H1 (cell line): ENCODE data around the gene CACNA1C. TPM values are rescaled to one million over a fixed set of nuclear protein-coding genes. Genes with fewer than 3 reads are reported as not detected.

Experiments
- FOSL1 ChIP-seq: IDR thresholded peaks from 2 replicates; pipeline ENCODE4 v1.6.1; 2011; ENCODE audit warnings: mild to moderate bottlenecking, low read depth, low read length, moderate library complexity; ENCODE audit not compliant: insufficient read depth
- HDAC2 ChIP-seq, 2 experiments: fragments of 300-600 bp in 1 of 2; sonication (generic) in 1 of 2; IDR thresholded peaks; 2 replicates each; pipeline ENCODE4 v1.6.1; 2011 to 2012; ENCODE audit warnings: low read depth in 2 of 2, low read length in 2 of 2, mild to moderate bottlenecking in 2 of 2, moderate library complexity in 2 of 2, borderline replicate concordance in 1 of 2, inconsistent platforms in 1 of 2
- KDM4A ChIP-seq: IDR thresholded peaks from one replicate; pipeline ENCODE4 v1.7.1; 2012; ENCODE audit warnings: low read depth, mild to moderate bottlenecking, moderate library complexity, low read length, inconsistent platforms; ENCODE audit not compliant: severe bottlenecking
- SAP30 ChIP-seq: fragments of 300-600 bp; sonication (generic); IDR thresholded peaks from 2 replicates; pipeline ENCODE4 v1.7.1; 2012; ENCODE audit warnings: low read length, moderate library complexity, mild to moderate bottlenecking, inconsistent platforms; ENCODE audit not compliant: insufficient read depth, insufficient replicate concordance
- SIN3A ChIP-seq, 2 experiments: IDR thresholded peaks in 1 of 2; conservative IDR thresholded peaks in 1 of 2; 2 replicates each; pipeline ENCODE4 v1.6.1; 2011 to 2012; ENCODE audit warnings: low read length in 2 of 2, improper control_type of control experiment in 1 of 2, low read depth in 1 of 2, mild to moderate bottlenecking in 1 of 2
- SP1 ChIP-seq: IDR thresholded peaks from 2 replicates; pipeline ENCODE4 v1.6.1; 2011; ENCODE audit warnings: low read depth, low read length
- TAF1 ChIP-seq: IDR thresholded peaks from 2 replicates; pipeline ENCODE4 v1.6.1; 2011; ENCODE audit warnings: mild to moderate bottlenecking, low read depth, low read length
- ZNF274 ChIP-seq: IDR thresholded peaks from 2 replicates; pipeline ENCODE4 v1.7.0; 2012; ENCODE audit warnings: low read length, borderline replicate concordance; ENCODE audit errors: extremely low read depth
- polyA plus RNA-seq, 7 experiments: library from polyadenylated mRNA; depleted of rRNA in 3 of 7; stranded (reverse) in 5 of 7; unstranded in 2 of 7; fragments of >200 nt in 5 of 7; fragments of 200-250 nt in 2 of 7; gene quantifications; 1 replicate in 5 of 7; 2 replicates in 1 of 7; 4 replicates in 1 of 7; pipeline versions ENCODE4 v1.2.1 to v1.2.3, GENCODE V29; 2011 to 2013; ENCODE audit warnings: missing spikeins in 2 of 7, mixed read lengths in 2 of 7
- total RNA-seq: library from RNA; stranded (reverse); fragmentation: NEBNext Ultra II Directional; extraction: Animal tissue kit (Norgen Biotek cat#: 25700); gene quantifications from 2 replicates; pipeline ENCODE4 v1.2.1, GENCODE V29; 2021
- TF ChIP-seq, protein P1 (sequence below): fragments of 300-600 bp; sonication (generic); IDR thresholded peaks from 2 replicates; pipeline ENCODE4 v1.7.1; 2012; ENCODE audit warnings: low read length, moderate library complexity, mild to moderate bottlenecking, inconsistent platforms; ENCODE audit not compliant: insufficient replicate concordance
- TF ChIP-seq, protein P2 (sequence below): IDR thresholded peaks from 2 replicates; pipeline ENCODE4 v1.6.1; 2012; ENCODE audit warnings: inconsistent platforms

Gene CACNA1C
- total and polyA plus RNA-seq, 2 of the 8 experiments (the other 6 are each of a cell fraction or from before 2014, with no cell fraction given): 1.3 TPM

DNA sequence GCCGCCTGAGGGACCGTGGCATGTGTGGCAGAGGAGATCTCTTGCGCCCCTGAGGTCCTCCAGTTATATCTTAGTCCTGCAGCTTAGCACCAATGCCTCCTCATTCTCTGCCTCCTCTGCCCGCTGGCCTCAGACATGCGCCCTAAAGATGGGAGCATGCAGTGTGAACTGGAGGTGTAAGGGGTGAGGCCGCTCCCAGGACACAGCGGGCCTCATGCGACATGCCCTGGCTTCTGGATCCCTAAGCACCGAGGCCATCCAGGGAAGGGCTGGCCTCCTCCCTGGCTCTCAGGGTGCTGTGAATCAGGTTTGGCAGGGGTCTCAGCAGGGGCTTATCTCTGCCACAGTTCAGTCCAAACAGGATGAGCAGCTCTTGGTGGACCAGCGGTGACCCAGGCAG, 86.9 kb downstream of the CACNA1C start (continued):
- TF ChIP-seq, protein P1, sequence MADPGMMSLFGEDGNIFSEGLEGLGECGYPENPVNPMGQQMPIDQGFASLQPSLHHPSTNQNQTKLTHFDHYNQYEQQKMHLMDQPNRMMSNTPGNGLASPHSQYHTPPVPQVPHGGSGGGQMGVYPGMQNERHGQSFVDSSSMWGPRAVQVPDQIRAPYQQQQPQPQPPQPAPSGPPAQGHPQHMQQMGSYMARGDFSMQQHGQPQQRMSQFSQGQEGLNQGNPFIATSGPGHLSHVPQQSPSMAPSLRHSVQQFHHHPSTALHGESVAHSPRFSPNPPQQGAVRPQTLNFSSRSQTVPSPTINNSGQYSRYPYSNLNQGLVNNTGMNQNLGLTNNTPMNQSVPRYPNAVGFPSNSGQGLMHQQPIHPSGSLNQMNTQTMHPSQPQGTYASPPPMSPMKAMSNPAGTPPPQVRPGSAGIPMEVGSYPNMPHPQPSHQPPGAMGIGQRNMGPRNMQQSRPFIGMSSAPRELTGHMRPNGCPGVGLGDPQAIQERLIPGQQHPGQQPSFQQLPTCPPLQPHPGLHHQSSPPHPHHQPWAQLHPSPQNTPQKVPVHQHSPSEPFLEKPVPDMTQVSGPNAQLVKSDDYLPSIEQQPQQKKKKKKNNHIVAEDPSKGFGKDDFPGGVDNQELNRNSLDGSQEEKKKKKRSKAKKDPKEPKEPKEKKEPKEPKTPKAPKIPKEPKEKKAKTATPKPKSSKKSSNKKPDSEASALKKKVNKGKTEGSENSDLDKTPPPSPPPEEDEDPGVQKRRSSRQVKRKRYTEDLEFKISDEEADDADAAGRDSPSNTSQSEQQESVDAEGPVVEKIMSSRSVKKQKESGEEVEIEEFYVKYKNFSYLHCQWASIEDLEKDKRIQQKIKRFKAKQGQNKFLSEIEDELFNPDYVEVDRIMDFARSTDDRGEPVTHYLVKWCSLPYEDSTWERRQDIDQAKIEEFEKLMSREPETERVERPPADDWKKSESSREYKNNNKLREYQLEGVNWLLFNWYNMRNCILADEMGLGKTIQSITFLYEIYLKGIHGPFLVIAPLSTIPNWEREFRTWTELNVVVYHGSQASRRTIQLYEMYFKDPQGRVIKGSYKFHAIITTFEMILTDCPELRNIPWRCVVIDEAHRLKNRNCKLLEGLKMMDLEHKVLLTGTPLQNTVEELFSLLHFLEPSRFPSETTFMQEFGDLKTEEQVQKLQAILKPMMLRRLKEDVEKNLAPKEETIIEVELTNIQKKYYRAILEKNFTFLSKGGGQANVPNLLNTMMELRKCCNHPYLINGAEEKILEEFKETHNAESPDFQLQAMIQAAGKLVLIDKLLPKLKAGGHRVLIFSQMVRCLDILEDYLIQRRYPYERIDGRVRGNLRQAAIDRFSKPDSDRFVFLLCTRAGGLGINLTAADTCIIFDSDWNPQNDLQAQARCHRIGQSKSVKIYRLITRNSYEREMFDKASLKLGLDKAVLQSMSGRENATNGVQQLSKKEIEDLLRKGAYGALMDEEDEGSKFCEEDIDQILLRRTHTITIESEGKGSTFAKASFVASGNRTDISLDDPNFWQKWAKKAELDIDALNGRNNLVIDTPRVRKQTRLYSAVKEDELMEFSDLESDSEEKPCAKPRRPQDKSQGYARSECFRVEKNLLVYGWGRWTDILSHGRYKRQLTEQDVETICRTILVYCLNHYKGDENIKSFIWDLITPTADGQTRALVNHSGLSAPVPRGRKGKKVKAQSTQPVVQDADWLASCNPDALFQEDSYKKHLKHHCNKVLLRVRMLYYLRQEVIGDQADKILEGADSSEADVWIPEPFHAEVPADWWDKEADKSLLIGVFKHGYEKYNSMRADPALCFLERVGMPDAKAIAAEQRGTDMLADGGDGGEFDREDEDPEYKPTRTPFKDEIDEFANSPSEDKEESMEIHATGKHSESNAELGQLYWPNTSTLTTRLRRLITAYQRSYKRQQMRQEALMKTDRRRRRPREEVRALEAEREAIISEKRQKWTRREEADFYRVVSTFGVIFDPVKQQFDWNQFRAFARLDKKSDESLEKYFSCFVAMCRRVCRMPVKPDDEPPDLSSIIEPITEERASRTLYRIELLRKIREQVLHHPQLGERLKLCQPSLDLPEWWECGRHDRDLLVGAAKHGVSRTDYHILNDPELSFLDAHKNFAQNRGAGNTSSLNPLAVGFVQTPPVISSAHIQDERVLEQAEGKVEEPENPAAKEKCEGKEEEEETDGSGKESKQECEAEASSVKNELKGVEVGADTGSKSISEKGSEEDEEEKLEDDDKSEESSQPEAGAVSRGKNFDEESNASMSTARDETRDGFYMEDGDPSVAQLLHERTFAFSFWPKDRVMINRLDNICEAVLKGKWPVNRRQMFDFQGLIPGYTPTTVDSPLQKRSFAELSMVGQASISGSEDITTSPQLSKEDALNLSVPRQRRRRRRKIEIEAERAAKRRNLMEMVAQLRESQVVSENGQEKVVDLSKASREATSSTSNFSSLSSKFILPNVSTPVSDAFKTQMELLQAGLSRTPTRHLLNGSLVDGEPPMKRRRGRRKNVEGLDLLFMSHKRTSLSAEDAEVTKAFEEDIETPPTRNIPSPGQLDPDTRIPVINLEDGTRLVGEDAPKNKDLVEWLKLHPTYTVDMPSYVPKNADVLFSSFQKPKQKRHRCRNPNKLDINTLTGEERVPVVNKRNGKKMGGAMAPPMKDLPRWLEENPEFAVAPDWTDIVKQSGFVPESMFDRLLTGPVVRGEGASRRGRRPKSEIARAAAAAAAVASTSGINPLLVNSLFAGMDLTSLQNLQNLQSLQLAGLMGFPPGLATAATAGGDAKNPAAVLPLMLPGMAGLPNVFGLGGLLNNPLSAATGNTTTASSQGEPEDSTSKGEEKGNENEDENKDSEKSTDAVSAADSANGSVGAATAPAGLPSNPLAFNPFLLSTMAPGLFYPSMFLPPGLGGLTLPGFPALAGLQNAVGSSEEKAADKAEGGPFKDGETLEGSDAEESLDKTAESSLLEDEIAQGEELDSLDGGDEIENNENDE: no peak
- TF ChIP-seq TAF1: no peak
- TF ChIP-seq KDM4A: no peak
- no peak for TF ChIP-seq FOSL1
- no peak for TF ChIP-seq ZNF274
- TF ChIP-seq, protein P2, sequence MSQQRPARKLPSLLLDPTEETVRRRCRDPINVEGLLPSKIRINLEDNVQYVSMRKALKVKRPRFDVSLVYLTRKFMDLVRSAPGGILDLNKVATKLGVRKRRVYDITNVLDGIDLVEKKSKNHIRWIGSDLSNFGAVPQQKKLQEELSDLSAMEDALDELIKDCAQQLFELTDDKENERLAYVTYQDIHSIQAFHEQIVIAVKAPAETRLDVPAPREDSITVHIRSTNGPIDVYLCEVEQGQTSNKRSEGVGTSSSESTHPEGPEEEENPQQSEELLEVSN: no peak
- no peak for TF ChIP-seq SAP30
- no peak for TF ChIP-seq SIN3A (conservative IDR thresholded peaks at IDR 0.05 in 1 of 2, IDR thresholded peaks at IDR 0.05 in 1 of 2; ENCODE audit: low read depth in 1 of 2, low read length in 2 of 2)
- TF ChIP-seq HDAC2 (IDR thresholded peaks at IDR 0.05; ENCODE audit: borderline replicate concordance in 1 of 2, low read depth in 2 of 2, low read length in 2 of 2): no peak
- TF ChIP-seq SP1: no peak
